ENCODE data around the gene LHX6. TPM values are rescaled to one million over a fixed set of nuclear protein-coding genes. Genes with fewer than 3 reads are reported as not detected.
A peak's percentile ranks its signal among the peaks of the same experiment; 100 is the strongest.

The LHX6 gene
- total and polyA plus RNA-seq, 2 of the 13 experiments (the other 11 are each of a cell fraction or from before 2014, with no cell fraction given) = 1.1 to 1.3 TPM

- TF ChIP-seq RERE (CRISPR knock-in tag; IDR thresholded peaks at IDR 0.05; ENCODE audit: low read depth) (no peak), ETV5 (CRISPR knock-in tag; IDR thresholded peaks at IDR 0.05; ENCODE audit: borderline replicate concordance) (peak; percentile 60; the same call in 1 of the 2 replicates), ZNF326 (CRISPR knock-in tag; IDR thresholded peaks at IDR 0.05; ENCODE audit: borderline replicate concordance) (no peak), ZNF512 (CRISPR knock-in tag; IDR thresholded peaks at IDR 0.05) (no peak), HIC2 (CRISPR knock-in tag; IDR thresholded peaks at IDR 0.05; ENCODE audit: low read depth) (0 out of 2 replicates have a peak, but pooled peaks have one; percentile 37), ZNF3 (CRISPR knock-in tag; IDR thresholded peaks at IDR 0.05) (no peak), MAX (IDR thresholded peaks at IDR 0.05) (no peak), PAXIP1 (CRISPR knock-in tag; conservative IDR thresholded peaks at IDR 0.05) (peak; percentile 63; the same call in 1 of the 2 replicates), FOXK2 (IDR thresholded peaks at IDR 0.05) (no peak), ZNF20 (CRISPR knock-in tag; IDR thresholded peaks at IDR 0.05) (no peak), ZNF280B (CRISPR knock-in tag; IDR thresholded peaks at IDR 0.05; ENCODE audit: borderline replicate concordance) (no peak), RBAK (CRISPR knock-in tag; IDR thresholded peaks at IDR 0.05) (no peak), ZNF367 (CRISPR knock-in tag; IDR thresholded peaks at IDR 0.05; ENCODE audit: borderline replicate concordance) (no peak), TOE1 (CRISPR knock-in tag; IDR thresholded peaks at IDR 0.05) (no peak), GATAD2A (CRISPR knock-in tag; IDR thresholded peaks at IDR 0.05) (peak; percentile 63), KDM5B (CRISPR knock-in tag; IDR thresholded peaks at IDR 0.05; ENCODE audit: borderline replicate concordance) (no peak)
Measured at GRCh38 chr9:122179690-122180074, 49.1 kb downstream of the LHX6 start (continued).

All from HepG2 (cell line).